Measurements from ENCODE around the gene SH3YL1. TPM values are rescaled to one million over a fixed set of nuclear protein-coding genes. Genes with fewer than 3 reads are reported as not detected.

SH3YL1 gene
- total RNA-seq, 1 donor from 2014 or later, result 13.4 TPM

DNA sequence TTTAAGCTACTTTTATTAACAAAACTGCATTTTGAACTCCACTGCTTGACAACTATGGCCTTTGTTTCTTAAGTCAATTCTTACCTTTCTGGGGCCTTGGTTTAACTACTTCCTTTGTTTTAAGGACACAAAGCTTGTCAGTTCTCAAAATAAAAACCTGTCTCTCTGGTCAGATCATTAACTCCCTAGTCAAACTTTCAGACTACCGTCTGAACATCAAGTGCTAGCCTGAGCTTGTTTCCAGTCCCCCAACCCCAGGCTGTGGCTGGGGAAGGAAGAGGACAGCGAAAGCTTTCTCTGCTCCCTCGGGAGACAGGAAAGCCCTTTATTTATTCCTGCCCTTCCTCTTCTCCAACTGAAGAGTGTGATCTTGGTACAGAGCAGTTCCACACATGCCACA is 1.7 kb downstream of the SH3YL1 start:
- DNase-seq (no peak), ATAC-seq (no peak)
- intact Hi-C loops (cut with micrococcal nuclease), result no loop called here

DNA sequence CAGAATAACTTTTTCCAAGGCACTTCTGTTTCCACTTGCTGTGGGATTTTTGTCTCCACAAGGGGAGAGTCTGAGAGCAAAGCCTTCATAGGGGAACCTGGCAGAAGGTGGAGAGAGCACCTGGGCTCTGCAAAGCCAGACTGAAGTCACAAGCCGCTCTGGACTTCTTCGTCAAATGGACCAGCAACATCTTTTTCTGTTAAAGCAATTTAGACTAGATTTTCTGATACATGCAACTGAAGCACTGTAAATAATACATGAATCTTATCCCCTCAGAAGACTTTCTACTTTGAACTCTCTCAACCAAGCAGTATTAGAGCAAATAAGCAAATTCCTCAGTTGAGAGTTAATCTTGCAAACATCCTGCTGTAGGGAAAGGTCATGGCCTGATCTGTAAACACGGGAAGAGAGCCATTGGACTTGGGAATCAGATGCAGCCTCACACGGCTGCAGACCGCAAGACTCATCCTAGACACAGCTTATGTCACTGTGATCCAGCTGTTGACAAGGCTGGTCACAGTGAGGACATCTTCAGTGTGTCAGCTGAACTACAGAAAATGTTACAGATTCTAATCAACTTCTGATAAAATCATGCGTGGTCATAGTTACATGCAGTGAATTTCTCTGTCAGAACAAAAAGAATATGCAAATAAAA is 3.2 kb downstream of the SH3YL1 start:
- no peak for DNase-seq
- no peak for ATAC-seq
- intact Hi-C loops (cut with micrococcal nuclease), result no loop called here

DNA sequence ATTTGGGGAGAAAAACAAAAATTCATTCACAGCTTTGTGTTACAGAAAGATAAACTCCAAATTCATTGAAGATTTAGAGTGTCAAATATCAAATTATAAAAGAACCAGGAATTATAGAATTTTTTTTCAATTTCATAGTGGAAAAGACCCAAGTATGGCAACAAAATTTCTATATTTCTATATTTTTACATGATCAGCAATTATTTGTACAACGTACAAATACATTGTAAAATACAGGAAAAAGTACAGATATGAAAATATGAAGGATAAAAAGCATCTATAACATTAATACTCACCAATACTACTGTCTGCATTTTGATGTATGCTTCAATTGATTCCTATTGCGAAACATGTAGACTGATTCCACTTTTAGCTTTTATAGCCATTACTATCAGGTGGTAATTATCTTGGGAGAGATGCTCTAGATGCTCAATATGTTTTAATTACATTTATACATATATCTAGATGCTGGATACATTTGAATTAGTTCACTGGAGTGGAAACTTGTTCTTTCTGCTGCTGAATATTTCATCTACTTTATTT is 4.0 kb downstream of the SH3YL1 start:
- DNase-seq (no peak), ATAC-seq (no peak)
- intact Hi-C loops (cut with micrococcal nuclease), result no loop called here

DNA sequence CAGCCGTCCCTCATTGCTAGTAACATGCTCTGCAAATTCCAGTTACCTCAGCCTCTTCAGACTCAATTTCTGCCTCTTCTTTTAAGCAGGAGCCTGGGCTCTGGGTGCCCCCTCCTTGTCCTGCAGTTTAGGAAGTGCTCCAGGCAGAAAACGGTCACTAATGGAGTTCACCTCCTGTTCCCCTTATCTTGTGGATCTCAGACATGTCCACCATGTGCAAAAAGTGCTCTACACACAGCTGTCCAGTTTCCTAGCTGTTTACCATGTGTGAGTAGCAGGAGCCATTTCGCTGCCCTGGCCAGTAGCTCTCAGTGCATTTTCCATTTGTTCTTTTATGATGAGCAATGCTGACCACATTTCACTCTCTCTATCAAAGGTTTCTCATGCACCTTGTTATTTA is 4.9 kb downstream of the SH3YL1 start:
- intact Hi-C loops (cut with micrococcal nuclease), result no loop called here
- no peak for DNase-seq
- ATAC-seq, result no peak

DNA sequence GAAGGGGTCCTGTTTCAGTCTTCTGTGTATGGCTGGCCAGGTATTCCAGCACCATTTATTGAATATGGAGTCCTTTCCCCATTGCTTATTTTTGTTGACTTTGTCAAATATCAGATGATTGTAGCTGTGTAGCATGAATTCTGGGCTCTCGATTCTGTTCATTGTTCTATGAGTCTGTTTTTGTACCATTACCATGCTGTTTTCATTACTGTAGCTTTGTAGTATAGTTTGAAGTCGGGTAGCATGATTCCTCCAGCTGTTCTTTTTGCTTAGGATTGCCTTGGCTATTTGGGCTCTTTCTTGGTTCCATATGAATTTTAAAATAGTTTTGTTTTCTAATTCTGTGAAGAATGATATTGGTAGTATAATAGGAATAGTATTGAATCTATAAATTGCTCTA is 6.0 kb downstream of the SH3YL1 start:
- ATAC-seq, result no peak
- intact Hi-C loops (cut with micrococcal nuclease), result no loop called here

DNA sequence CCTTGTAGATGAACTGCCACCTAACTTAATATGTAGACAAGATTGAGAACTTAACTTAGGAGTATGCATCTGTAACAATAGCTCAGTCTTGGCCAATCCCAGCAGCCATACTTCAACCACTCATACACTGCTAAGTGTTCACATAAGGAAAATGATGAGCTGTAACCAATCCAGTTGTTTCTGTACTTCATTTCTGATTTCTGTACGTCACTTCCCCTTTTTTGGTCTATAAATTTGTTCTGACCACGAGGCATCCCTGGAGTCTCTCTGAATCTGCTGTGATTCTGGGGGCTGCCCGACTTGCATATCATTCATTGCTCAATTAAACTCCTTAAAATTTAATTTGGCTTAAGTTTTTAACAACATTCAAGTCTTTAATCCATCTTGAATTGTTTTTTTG is 6.4 kb downstream of the SH3YL1 start:
- ATAC-seq (no peak), DNase-seq (no peak)
- intact Hi-C loops (cut with micrococcal nuclease), result no loop called here

More for the DNA sequence above, 6.0 kb downstream of the SH3YL1 start:
- DNase-seq, result no peak

DNA sequence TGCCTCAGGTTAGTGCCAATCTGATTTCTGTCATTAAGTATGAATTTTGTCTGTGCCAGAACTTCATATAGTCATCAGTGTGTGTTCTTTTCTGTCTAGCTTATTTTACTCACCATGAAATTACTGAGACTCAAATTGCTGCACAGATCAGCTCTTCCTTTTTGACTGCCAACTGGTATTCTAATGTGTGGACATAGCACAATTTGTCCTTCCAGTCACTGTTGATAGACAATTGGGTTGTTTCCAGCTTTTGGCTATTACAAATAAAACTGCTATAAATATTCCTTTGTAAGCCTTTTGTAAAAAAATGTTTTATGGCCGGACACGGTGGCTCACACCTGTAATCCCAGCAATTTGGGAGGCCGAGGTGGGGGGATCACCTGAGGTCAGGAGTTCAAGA is 7.7 kb downstream of the SH3YL1 start:
- intact Hi-C loops (cut with micrococcal nuclease), result no loop called here
- ATAC-seq (no peak), DNase-seq (no peak)

DNA sequence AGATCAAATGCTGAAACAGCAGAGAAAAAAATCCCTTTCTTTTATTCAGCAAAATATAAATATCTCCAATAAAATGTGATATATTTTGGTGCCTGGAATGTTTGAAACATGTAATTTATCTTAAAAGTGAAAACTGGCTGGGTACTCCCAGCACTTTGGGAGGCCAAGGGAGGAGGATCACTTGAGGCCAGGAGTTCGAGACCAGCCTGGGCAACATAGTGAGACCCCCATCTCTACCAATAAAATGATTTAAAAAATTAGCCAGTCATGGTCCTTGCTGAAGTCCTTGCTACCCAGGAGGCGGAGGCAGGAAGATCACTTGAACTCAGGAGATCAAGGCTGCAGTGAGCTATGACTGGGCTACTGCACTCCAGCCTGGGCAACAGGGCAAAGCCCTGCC is 8.6 kb downstream of the SH3YL1 start:
- intact Hi-C loops (cut with micrococcal nuclease), result no loop called here
- ATAC-seq, result no peak

DNA sequence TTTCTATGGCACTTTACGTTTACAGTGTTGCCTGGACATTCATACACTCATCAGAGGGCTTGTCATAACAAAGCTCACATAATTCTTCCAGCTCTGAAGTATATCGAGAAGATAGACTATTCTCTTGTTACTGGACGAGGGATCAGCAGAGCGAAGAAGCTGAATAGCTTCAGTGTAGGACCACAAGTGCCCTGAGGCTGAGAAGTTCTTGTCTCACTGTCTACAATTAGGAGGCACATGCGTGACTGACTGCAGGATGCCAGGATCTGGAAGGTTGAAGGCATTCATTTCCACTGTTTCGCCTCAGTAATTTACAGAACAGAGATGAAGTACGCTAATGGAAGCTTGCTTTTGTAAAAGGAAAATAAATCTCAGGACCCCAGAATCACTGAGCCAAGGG is 9.6 kb downstream of the SH3YL1 start:
- intact Hi-C loops (cut with micrococcal nuclease), result no loop called here
- no peak for ATAC-seq
- no peak for DNase-seq

More for the DNA sequence above, 8.6 kb downstream of the SH3YL1 start:
- DNase-seq, result no peak

DNA sequence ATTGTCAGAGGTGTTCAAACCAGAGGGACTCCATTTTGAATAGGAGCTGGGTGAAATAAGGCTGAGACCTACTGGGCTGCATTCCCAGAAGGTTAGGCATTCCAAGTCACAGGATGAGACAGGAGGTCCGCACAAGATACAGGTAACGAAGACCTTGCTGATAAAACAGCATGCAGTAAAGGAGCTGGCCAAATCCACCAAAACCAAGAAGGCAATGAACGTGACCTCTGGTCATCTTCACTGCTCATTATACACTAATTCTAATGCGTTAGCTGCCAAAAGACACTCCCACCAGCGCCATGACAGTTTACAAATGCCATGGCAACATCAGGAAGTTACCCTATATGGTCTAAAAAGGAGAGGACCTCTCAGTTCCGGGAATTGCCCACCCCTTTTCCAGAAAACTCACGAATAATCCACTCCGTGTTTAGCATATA is 10.6 kb downstream of the SH3YL1 start:
- DNase-seq, result no peak
- intact Hi-C loops (cut with micrococcal nuclease), result no loop called here

DNA sequence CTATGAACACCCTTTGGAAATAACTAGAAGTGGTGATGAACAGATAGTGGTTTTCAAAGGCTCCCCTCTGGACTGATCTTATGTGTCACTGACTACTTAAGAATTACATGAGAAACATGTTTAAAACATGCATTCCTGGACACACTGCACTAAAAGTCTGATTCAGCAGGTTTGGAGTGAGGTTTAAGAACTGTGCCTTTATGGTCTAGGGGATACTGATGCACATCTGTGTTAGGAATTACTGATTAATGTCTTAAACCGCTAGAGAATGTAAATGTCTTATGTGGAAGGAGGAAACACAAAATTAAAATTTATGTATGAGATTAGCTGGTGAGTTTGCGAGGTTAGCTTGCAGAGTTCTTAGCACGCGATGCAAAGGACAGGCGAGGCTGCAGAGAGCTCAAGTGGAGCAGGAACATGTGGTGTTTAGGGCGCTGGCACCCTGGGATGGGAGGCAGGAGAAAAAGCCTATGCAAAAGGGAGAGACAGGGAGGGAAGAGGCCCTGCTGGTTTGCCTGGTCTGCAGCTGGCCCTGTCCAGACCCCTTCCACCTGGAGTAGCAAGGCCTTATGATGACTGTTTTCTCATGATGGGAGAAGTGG is 11.7 kb downstream of the SH3YL1 start:
- intact Hi-C loops (cut with micrococcal nuclease), result no loop called here
- no peak for ATAC-seq
- DNase-seq, result no peak

More for the DNA sequence above, 10.6 kb downstream of the SH3YL1 start:
- no peak for ATAC-seq

DNA sequence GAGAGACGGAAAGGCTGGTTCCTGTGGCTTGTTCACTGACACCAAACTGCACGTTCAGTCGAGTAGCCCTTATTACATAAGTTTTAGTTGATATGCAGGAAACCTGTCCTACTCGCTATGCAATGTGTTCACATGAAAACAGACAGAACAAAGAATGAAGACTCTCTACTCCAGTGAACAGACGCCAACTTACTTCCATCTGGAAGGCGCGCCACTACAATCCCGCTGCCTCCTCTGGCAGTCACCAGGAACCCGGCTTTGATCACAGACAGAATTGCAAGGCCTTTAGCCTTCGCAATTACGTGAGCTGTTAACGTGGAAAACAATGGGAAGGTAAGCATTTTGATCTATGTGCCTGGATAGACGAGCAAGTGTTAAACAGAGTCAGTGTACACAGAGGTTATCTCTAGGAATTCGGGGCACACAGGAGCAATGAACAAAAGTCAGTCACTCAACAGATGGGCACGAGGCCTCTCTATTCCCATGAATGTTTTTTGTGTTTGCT is 14.2 kb downstream of the SH3YL1 start:
- DNase-seq (no peak), ATAC-seq (no peak)
- intact Hi-C loops (cut with micrococcal nuclease), result no loop called here

DNA sequence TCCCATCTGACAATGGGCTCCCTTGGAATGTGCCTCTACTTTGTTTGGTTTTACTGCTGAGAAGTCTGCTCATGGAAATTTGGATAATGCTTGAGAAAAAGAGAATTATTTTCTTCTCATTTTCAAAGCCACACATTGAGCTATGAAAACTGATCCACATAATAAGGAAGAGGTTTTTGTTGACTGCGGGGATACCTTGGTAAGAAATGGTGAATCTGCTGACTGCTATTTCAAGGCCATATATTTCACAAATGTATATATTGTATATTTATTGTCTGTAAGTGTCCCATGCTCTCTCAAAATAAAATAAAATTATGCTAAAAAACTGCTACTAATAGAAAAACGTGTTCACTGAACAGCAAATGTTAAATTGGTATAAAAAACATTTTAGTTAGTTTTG is 15.1 kb downstream of the SH3YL1 start:
- no peak for DNase-seq
- ATAC-seq, result no peak
- intact Hi-C loops (cut with micrococcal nuclease), result no loop called here

DNA sequence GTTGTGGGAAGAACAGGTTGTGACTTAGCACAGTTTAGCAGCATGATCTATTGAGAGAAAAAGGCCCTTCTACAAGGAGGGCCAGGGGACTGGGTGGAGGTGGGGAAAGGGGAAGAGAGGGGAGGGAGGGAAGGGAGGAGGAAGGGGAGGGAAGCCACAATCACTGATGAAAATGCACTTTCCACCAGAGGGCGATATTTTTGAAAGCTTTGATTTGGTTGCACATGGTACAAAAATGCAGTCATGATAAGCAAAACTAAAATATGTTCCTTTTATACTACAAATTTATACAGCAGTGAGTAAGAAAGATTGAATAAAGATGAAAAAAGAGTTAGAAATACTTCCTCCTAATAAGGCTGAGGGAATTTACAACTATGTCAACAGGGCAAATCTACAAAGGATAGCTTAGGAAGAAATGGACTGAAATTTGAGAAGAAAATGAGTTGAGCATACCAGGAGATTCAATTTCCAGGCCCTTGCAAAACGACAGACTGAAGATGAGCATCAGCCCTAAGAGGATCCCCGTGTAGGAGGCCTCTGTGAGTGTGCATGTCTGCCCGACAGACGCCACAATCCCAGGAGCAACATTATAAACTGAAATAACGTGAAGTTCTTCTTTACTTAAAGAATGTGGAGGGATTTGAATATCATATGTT is 17.2 kb downstream of the SH3YL1 start:
- intact Hi-C loops (cut with micrococcal nuclease), result no loop called here
- ATAC-seq (no peak), DNase-seq (no peak)

DNA sequence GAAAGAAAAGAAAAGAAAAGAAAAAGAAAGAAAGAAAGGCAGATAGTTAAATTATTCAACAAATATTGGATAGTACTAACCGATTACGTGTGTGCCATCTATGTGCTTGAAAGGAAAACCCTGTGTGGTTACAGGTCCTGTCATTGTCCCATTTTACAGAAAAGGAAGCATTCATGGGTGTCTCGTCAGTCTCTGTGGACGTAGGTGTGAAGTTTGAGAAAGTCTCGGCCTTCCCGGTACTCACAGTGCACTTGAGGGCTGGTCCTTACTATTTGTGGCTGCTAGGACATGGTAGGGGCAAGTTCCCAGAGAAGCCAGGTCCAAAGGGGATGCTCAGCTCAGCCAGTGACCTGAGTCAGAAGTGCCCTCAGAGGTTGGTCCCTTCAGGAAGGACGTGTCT is 19.3 kb downstream of the SH3YL1 start:
- ATAC-seq (no peak), DNase-seq (no peak)
- intact Hi-C loops (cut with micrococcal nuclease), result no loop called here

DNA sequence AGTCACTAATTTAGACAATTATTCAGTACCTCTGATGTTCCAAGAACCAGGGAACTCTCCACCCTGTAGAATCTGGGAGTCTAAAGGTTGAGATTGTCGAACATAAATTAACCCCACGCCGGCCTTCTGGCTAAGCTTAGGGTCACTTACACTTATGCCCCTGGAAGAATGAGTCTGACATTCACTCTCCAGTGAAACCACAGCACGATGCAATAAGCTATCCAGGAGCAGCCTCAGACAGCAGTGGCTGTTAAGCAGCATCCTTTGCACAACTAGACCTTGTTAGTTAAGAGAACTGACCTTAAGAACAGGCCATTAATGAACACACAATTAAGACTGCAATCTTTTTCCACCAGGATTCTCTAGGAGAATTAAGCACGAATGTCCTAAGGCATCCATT is 25.0 kb downstream of the SH3YL1 start:
- ATAC-seq, result no peak
- no peak for DNase-seq
- intact Hi-C loops (cut with micrococcal nuclease), result loop anchor here (10.0 kb wide), 1 partner anchor 1316 kb away; no protein-coding TSS in a partner anchor

DNA sequence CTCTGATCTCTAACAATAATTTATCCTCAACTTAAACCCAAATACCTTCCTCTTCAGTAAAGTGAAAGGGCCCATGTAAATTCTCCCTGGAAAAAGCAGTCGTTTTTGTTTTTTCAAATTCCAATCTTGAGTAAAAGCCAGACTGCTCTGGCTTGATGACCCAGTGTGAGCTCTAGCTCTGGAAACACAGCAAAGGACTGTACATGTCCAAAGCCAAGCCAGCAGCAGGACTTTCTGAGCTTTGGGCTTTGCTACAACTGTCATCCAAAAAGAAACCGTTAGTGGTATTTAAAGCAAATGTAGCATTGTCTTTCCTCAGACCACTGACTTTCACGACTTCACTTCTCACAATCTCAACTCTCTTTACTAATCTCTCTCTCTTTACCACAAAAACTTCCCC is 25.4 kb downstream of the SH3YL1 start:
- ATAC-seq, result no peak
- intact Hi-C loops (cut with micrococcal nuclease), result loop anchor here (10.0 kb wide), 1 partner anchor 1316 kb away; no protein-coding TSS in a partner anchor

DNA sequence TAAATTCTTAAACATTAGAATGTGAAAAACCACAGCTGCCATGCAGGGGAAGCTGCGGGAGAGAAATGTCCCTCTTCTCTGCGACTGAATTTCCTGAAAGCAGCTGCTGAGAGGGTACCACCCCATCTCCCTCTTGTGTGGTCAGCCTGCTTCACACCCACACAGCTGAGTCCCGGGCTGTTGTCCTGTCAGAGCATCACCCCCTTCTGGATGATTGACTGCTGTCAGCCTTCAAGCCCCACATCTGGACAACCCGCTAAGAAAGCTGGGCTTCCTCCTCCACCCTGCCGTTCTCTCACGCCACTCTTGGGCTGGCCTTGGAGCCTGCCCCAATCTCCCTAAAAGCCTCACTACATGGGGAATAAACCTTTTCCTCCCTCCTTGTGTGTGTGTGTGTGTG is 26.0 kb downstream of the SH3YL1 start:
- ATAC-seq, result no peak
- intact Hi-C loops (cut with micrococcal nuclease), result loop anchor here (10.0 kb wide), 1 partner anchor 1317 kb away; no protein-coding TSS in a partner anchor
- DNase-seq, result no peak

More for the DNA sequence above, 25.4 kb downstream of the SH3YL1 start:
- no peak for DNase-seq

DNA sequence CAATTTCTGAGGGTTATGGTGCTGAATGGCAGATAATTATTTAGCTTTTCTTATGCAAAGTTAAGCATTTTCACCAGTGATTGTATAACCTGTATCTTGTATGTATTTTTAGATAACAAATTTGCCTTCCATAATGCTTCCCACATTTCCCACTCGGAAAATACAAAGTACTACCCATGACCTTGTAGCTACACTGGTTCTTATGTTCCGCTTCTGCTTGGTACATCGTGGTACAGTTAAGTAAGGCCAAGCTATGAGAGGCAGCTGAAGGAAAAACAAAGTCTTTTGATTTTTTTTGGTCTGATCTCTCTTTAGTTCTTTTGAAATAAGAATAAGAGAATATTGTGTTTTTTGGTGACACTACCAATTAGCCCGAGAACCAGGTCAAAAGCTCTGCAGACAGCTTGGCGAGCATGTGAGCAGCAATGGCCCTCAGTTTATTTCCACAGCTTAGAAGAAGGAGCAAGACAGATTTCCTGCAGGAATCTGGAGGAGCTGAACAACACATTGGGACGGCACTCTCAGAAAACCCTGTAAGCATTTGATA is 26.8 kb downstream of the SH3YL1 start:
- no peak for ATAC-seq
- no peak for DNase-seq
- intact Hi-C loops (cut with micrococcal nuclease), result loop anchor here (10.0 kb wide), 1 partner anchor 1318 kb away; no protein-coding TSS in a partner anchor

DNA sequence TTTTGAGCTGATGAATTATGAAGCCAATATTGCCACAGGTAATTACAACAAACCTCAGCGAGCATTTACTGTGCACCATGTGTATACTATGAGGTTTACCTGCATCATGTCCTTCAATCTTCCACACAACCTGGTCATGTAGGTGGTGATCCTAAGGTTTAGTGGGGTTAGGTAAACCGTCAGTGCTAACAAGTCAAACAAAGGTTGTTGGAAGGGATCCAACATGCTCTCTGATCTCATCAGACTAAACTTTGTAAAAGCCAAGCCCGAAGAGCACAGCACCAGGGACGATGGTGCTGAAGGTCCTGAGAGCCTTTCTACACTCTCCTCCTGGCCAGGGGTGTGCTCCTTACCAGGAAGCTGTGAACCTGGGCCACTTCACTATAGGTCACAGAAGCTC is 29.4 kb downstream of the SH3YL1 start:
- intact Hi-C loops (cut with micrococcal nuclease), result loop anchor here (10.0 kb wide), 1 partner anchor 1320 kb away; no protein-coding TSS in a partner anchor
- ATAC-seq, result no peak
- DNase-seq, result no peak

Measured in left ventricle myocardium superior (tissue), 1 donor.